Myocyte (in vitro differentiated cells): Measurements from ENCODE around the gene MIXL1. TPM values are rescaled to one million over a fixed set of nuclear protein-coding genes. Genes with fewer than 3 reads are reported as not detected.
"Not testable (repeated sequence)": the region's sequence is repeated elsewhere in the genome, so short reads cannot be mapped to it uniquely, and the experiment has no call there.

ENCODE experiments used
- DNase-seq: peaks from one replicate; pipeline ENCODE4 v3.0.0-alpha.2; 2012; ENCODE audit warnings: low read depth
- polyA plus RNA-seq: library from polyadenylated mRNA; unstranded; fragments of >200 nt; gene quantifications from one replicate; pipeline ENCODE4 v1.2.1, GENCODE V29; 2012; ENCODE audit warnings: missing spikeins
- total RNA-seq: library from RNA; depleted of rRNA; stranded (reverse); fragments of >200 nt; gene quantifications from 2 replicates; pipeline ENCODE4 v1.2.3, GENCODE V29; 2014

Gene MIXL1
- total RNA-seq: not detected in 2 replicates
- 0.06 TPM for polyA plus RNA-seq

GRCh38 chr1:226223157-226223785 is at the start of gene MIXL1:
Gene MIXL1, plus strand, starts transcription at chr1:226223664. Its CDS starts 18 bp downstream, at chr1:226223682.
- no peak for DNase-seq

- DNase-seq: no peak
Measured at GRCh38 chr1:226176870-226177269, 46.6 kb upstream of the MIXL1 start.

GRCh38 chr1:226181996-226182714 is 41.3 kb upstream of the MIXL1 start:
- DNase-seq: peak; percentile 87

GRCh38 chr1:226185141-226186036 is 38.1 kb upstream of the MIXL1 start:
- no peak for DNase-seq

- peak; percentile 90 for DNase-seq
Measured at GRCh38 chr1:226186124-226187018, 37.1 kb upstream of the MIXL1 start, which contains the start of gene ACBD3. Gene ACBD3, minus strand, starts transcription at chr1:226186741. Its CDS starts 66 bp downstream, at chr1:226186675.

- DNase-seq: no peak
Measured at GRCh38 chr1:226187019-226187322, 36.5 kb upstream of the MIXL1 start.

GRCh38 chr1:226187380-226187779 is 36.1 kb upstream of the MIXL1 start:
- no peak for DNase-seq

GRCh38 chr1:226195144-226195543 is 28.3 kb upstream of the MIXL1 start:
- DNase-seq: no peak

GRCh38 chr1:226199971-226200370 is 23.5 kb upstream of the MIXL1 start:
- DNase-seq: no peak

- DNase-seq: no peak
Measured at GRCh38 chr1:226201029-226201593, 22.4 kb upstream of the MIXL1 start.

- DNase-seq: no peak
Measured at GRCh38 chr1:226202246-226202645, 21.2 kb upstream of the MIXL1 start.

- DNase-seq: not testable (repeated sequence)
Measured at GRCh38 chr1:226202666-226203065, 20.8 kb upstream of the MIXL1 start.

GRCh38 chr1:226203240-226203639 is 20.2 kb upstream of the MIXL1 start:
- DNase-seq: no peak

GRCh38 chr1:226203655-226204054 is 19.8 kb upstream of the MIXL1 start:
- DNase-seq: no peak

GRCh38 chr1:226204198-226204597 is 19.3 kb upstream of the MIXL1 start:
- DNase-seq: no peak

- DNase-seq: no peak
Measured at GRCh38 chr1:226207048-226207447, 16.4 kb upstream of the MIXL1 start.

- DNase-seq: peak; percentile 77
Measured at GRCh38 chr1:226209307-226210059, 14.0 kb upstream of the MIXL1 start.

- DNase-seq: no peak
Measured at GRCh38 chr1:226210571-226211176, 12.8 kb upstream of the MIXL1 start.

- DNase-seq: no peak
Measured at GRCh38 chr1:226211181-226211821, 12.2 kb upstream of the MIXL1 start.
